B cell (primary cell): ENCODE results near the gene EPB41L4A. TPM values are rescaled to one million over a fixed set of nuclear protein-coding genes. Genes with fewer than 3 reads are reported as not detected.

ENCODE experiments used
- ATAC-seq: fragments of 200-7000 bp; cut with Tn5 transposase; one replicate; pipeline ENCODE4 v1.10.0; 2021; ENCODE audit warnings: low read depth, mild to moderate bottlenecking, moderate number of reproducible peaks, moderate library complexity
- CTCF ChIA-PET: fragments of 350-600 bp; sonication (Branson Sonifier 250); formaldehyde crosslinking; loops from one replicate; lab custom pipeline; 2021; ENCODE audit warnings: antibody characterized with exemption, inconsistent platforms; lab: Charles Lee
- POLR2A ChIA-PET: fragments of 350-600 bp; sonication (Branson Sonifier 250); formaldehyde crosslinking; loops from one replicate; lab custom pipeline; 2021; ENCODE audit warnings: antibody characterized with exemption; lab: Charles Lee
- DNase-seq: peaks from one replicate; pipeline ENCODE4 v3.0.0; 2013
- H2AFZ ChIP-seq: 2 replicates; pipeline ENCODE4 v1.6.1; 2012; ENCODE audit warnings: mild to moderate bottlenecking, low read depth, low read length; ENCODE audit not compliant: insufficient read depth, poor library complexity, severe bottlenecking
- H3K27ac ChIP-seq, 2 donors: 1 replicate in 1 of 2; 2 replicates in 1 of 2; pipeline ENCODE4 v1.5.1; 2012 to 2013; ENCODE audit warnings: low read length in 2 of 2, mild to moderate bottlenecking in 2 of 2, moderate library complexity in 1 of 2
- H3K27me3 ChIP-seq, 4 experiments: fragments of 200-600 bp in 1 of 4; sonication (generic) in 1 of 4; replicated peaks in 1 of 4; 1 replicate in 2 of 4; 2 replicates in 2 of 4; pipeline versions ENCODE4 v1.6.1 to v1.7.0; 2013 to 2016; ENCODE audit warnings: low read length in 3 of 4, mild to moderate bottlenecking in 2 of 4, mixed read lengths in 1 of 4, moderate library complexity in 1 of 4; ENCODE audit not compliant: insufficient read depth in 4 of 4, control insufficient read depth in 3 of 4; ENCODE audit errors: control extremely low read depth in 1 of 4
- H3K36me3 ChIP-seq, 2 experiments: replicated peaks in 1 of 2; 1 replicate in 1 of 2; 2 replicates in 1 of 2; pipeline versions ENCODE4 v1.6.1 to v1.7.1; 2013; ENCODE audit warnings: low read length in 1 of 2; ENCODE audit not compliant: insufficient read depth in 2 of 2, control insufficient read depth in 1 of 2; ENCODE audit errors: control extremely low read depth in 1 of 2, extremely low read depth in 1 of 2
- H3K4me1 ChIP-seq, 2 donors: fragments of 200-600 bp in 1 of 2; sonication (generic) in 1 of 2; 1 replicate in 1 of 2; 2 replicates in 1 of 2; pipeline versions ENCODE4 v1.5.1 to v1.6.1; 2013 to 2017; ENCODE audit warnings: low read length in 2 of 2; ENCODE audit not compliant: control insufficient read depth in 2 of 2, insufficient read depth in 2 of 2
- H3K4me2 ChIP-seq: replicated peaks from 2 replicates; pipeline ENCODE3; 2012; ENCODE audit warnings: mild to moderate bottlenecking, low read depth, low read length; ENCODE audit not compliant: poor library complexity, severe bottlenecking
- H3K4me3 ChIP-seq, 5 experiments: fragments of 200-600 bp in 1 of 5; sonication (generic) in 1 of 5; 1 replicate in 3 of 5; 2 replicates in 2 of 5; pipeline versions ENCODE4 v1.5.1 to v1.7.0; 2011 to 2016; ENCODE audit warnings: low read length in 4 of 5, mild to moderate bottlenecking in 4 of 5, low read depth in 2 of 5, control low read depth in 1 of 5, moderate library complexity in 1 of 5; ENCODE audit not compliant: insufficient read depth in 1 of 5; ENCODE audit errors: control extremely low read depth in 1 of 5, extremely low read depth in 1 of 5
- H3K79me2 ChIP-seq: fragments of 200-600 bp; sonication (generic); one replicate; pipeline ENCODE4 v1.6.0; 2016; ENCODE audit warnings: low read length; ENCODE audit not compliant: control insufficient read depth, insufficient read depth
- H3K9ac ChIP-seq: fragments of 200-600 bp; sonication (generic); 2 replicates; pipeline ENCODE4 v1.6.1; 2017; ENCODE audit warnings: mild to moderate bottlenecking, low read length, moderate library complexity
- H3K9me3 ChIP-seq, 3 donors: one replicate each; pipeline versions ENCODE4 v1.6.1 to v1.7.1; 2013; ENCODE audit warnings: low read length in 2 of 3; ENCODE audit not compliant: control insufficient read depth in 2 of 3, insufficient read depth in 1 of 3; ENCODE audit errors: control extremely low read depth in 1 of 3
- H4K20me1 ChIP-seq: 2 replicates; pipeline ENCODE4 v1.6.0; 2012; ENCODE audit warnings: mild to moderate bottlenecking, low read length; ENCODE audit not compliant: insufficient read depth, control insufficient read depth, poor library complexity, severe bottlenecking
- H3K27ac Mint-ChIP-seq: one replicate; pipeline ENCODE4 v1.8.0; 2021; ENCODE audit warnings: mixed read lengths
- H3K27me3 Mint-ChIP-seq: one replicate; pipeline ENCODE4 v1.8.0; 2021; ENCODE audit warnings: mixed read lengths
- H3K4me1 Mint-ChIP-seq: one replicate; pipeline ENCODE4 v1.8.0; 2021; ENCODE audit warnings: mixed read lengths
- H3K4me3 Mint-ChIP-seq: one replicate; pipeline ENCODE4 v1.8.0; 2021; ENCODE audit warnings: mixed read lengths
- H3K9me3 Mint-ChIP-seq: one replicate; pipeline ENCODE4 v1.8.0; 2022; ENCODE audit warnings: mixed read lengths; ENCODE audit not compliant: insufficient read depth
- EZH2 ChIP-seq: IDR thresholded peaks from 2 replicates; pipeline ENCODE4 v1.6.1; 2012; ENCODE audit warnings: borderline replicate concordance, low read depth, mild to moderate bottlenecking, moderate library complexity, low read length; ENCODE audit not compliant: insufficient read depth, poor library complexity, severe bottlenecking
- WGBS: methylation state at CpG from one replicate; pipeline ENCODE4 v1.1.5; 2013; ENCODE audit warnings: missing lambda C conversion rate; ENCODE audit not compliant: insufficient coverage; 5-methylcytosine and 5-hydroxymethylcytosine counted together
- intact Hi-C: fragments of 100-400 bp; cut with micrococcal nuclease; formaldehyde crosslinking; loops from one replicate; pipeline ENCODE4 v1.10.0; 2022
- polyA plus RNA-seq: library from polyadenylated mRNA; depleted of rRNA; stranded (reverse); fragments of >200 nt; gene quantifications from 2 replicates; pipeline ENCODE4 v1.2.3, GENCODE V29; 2012
- total RNA-seq, 2 donors: library from RNA; stranded (reverse); fragments of 120-200 nt in 1 of 2; gene quantifications; 1 replicate in 1 of 2; 2 replicates in 1 of 2; pipeline versions ENCODE4 v1.2.3 to v1.2.4, GENCODE V29; 2013 to 2022
- TF ChIP-seq, protein P1 (sequence below): fragments of 200-600 bp; IDR thresholded peaks from one replicate; pipeline ENCODE4 v1.8.0; 2022; ENCODE audit warnings: antibody characterized with exemption, mild to moderate bottlenecking

Gene EPB41L4A
- total and polyA plus RNA-seq, 2 donors (not counting 1 experiment from before 2014, with no cell fraction given), result 1.8 to 12.9 TPM

GRCh38 chr5:112417931-112418658 lies 982 bp downstream of the EPB41L4A start:
- no peak overlapping the region for H3K27ac ChIP-seq
- ChIA-PET POLR2A (no interaction called here), CTCF (interaction anchor here (0.9 to 5.4 kb wide), 10 partner anchors 11 to 340 kb away, joined by 3 to 86 read pairs (median 6); no protein-coding TSS in a partner anchor)
- no peaks in the 10 kb centered on the region for H4K20me1 ChIP-seq
- H3K79me2 ChIP-seq, result no peaks in the 10 kb centered on the region
- Mint-ChIP-seq H3K9me3 (no peaks in the 10 kb centered on the region), H3K4me3 (peak overlapping the region; percentile 81), H3K27me3 (peaks cover 40% of the 10 kb centered on the region), H3K4me1 (peaks cover 9% of the 10 kb centered on the region), H3K27ac (peak overlapping the region; percentile 56)
- H3K4me2 ChIP-seq, result peak overlapping the region; percentile 93
- H2AFZ ChIP-seq, result peak overlapping the region; percentile 76
- intact Hi-C loops, result loop anchor here (2.0 to 5.0 kb wide), 5 partner anchors 111 to 906 kb away; partner anchors contain the start of genes DCP2 and STARD4
- ATAC-seq, result peak; percentile 22
- peak overlapping the region; percentile 45 to 79 (median 69) for H3K4me3 ChIP-seq
- TF ChIP-seq, protein P1, sequence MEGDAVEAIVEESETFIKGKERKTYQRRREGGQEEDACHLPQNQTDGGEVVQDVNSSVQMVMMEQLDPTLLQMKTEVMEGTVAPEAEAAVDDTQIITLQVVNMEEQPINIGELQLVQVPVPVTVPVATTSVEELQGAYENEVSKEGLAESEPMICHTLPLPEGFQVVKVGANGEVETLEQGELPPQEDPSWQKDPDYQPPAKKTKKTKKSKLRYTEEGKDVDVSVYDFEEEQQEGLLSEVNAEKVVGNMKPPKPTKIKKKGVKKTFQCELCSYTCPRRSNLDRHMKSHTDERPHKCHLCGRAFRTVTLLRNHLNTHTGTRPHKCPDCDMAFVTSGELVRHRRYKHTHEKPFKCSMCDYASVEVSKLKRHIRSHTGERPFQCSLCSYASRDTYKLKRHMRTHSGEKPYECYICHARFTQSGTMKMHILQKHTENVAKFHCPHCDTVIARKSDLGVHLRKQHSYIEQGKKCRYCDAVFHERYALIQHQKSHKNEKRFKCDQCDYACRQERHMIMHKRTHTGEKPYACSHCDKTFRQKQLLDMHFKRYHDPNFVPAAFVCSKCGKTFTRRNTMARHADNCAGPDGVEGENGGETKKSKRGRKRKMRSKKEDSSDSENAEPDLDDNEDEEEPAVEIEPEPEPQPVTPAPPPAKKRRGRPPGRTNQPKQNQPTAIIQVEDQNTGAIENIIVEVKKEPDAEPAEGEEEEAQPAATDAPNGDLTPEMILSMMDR, result no peak
- no peak for TF ChIP-seq EZH2
- peak; percentile 63 for DNase-seq
- H3K27me3 ChIP-seq, result peaks cover 0 to 27% (median 18%) of the 10 kb centered on the region in 4 experiments
- H3K9me3 ChIP-seq, result no peaks in the 10 kb centered on the region
- no peaks in the 10 kb centered on the region for H3K36me3 ChIP-seq
- peak overlapping the region; percentile 76 for H3K9ac ChIP-seq
- H3K4me1 ChIP-seq, result peaks cover 16 to 20% of the 10 kb centered on the region in 2 donors
- 2% methylated on average over 13 of the region's 26 CpGs for WGBS

- Mint-ChIP-seq H3K27me3 (peaks cover 44% of the 10 kb centered on the region), H3K9me3 (no peaks in the 10 kb centered on the region), H3K4me1 (peaks cover 17% of the 10 kb centered on the region), H3K27ac (no peak overlapping the region), H3K4me3 (no peak overlapping the region)
- Histone ChIP-seq H3K9me3 (no peaks in the 10 kb centered on the region), H3K36me3 (no peaks in the 10 kb centered on the region), H3K9ac (no peak overlapping the region), H3K4me3 (no peak overlapping the region), H3K4me1 (peaks cover 16 to 20% of the 10 kb centered on the region in 2 donors), H2AFZ (no peak overlapping the region), H3K27me3 (peaks cover 0 to 23% (median 20%) of the 10 kb centered on the region in 4 experiments), H3K79me2 (no peaks in the 10 kb centered on the region), H3K27ac (no peak overlapping the region), H4K20me1 (no peaks in the 10 kb centered on the region), H3K4me2 (no peak overlapping the region)
- no CpG with 5 or more reads among the region's 2 CpGs for WGBS
- TF ChIP-seq, protein P1, result no peak
- TF ChIP-seq EZH2, result no peak
- intact Hi-C loops, result loop anchor here (5.0 kb wide), 2 partner anchors 562 to 903 kb away; partner anchors contain the start of genes DCP2 and STARD4
- ATAC-seq, result no peak
- POLR2A ChIA-PET, result no interaction called here
- CTCF ChIA-PET, result no interaction called here
- no peak for DNase-seq
These were observed 3.5 kb downstream of the EPB41L4A start for GRCh38 chr5:112415552-112415951.
